Neural cell (in vitro differentiated cells): Measurements from ENCODE around the gene SIK3.

Source experiments
- EP300 ChIP-seq: fragments of 450-650 bp; conservative IDR thresholded peaks from 2 replicates; pipeline ENCODE4 v1.6.1; 2014; ENCODE audit warnings: antibody characterized with exemption, mild to moderate bottlenecking, moderate library complexity; ENCODE audit not compliant: poor library complexity, severe bottlenecking
- EZH2 ChIP-seq: fragments of 200-600, 300-800 bp; shearing (Covaris generic), sonication (generic); IDR thresholded peaks from 2 replicates; pipeline ENCODE4 v1.6.1; 2014; ENCODE audit warnings: antibody characterized with exemption, low read length, borderline replicate concordance, mild to moderate bottlenecking; ENCODE audit not compliant: insufficient read depth, poor library complexity, severe bottlenecking
- MXI1 ChIP-seq: fragments of 450-650 bp; conservative IDR thresholded peaks from 2 replicates; pipeline ENCODE4 v1.6.1; 2014; ENCODE audit warnings: antibody characterized with exemption, mild to moderate bottlenecking; ENCODE audit not compliant: poor library complexity, severe bottlenecking
- POLR2AphosphoS5 ChIP-seq: IDR thresholded peaks from 2 replicates; pipeline ENCODE4 v1.6.1; 2012
- RAD21 ChIP-seq: fragments of 450-650 bp; conservative IDR thresholded peaks from 2 replicates; pipeline ENCODE4 v1.6.1; 2014; ENCODE audit warnings: antibody characterized with exemption, mild to moderate bottlenecking, moderate library complexity
- REST ChIP-seq: IDR thresholded peaks from 2 replicates; pipeline ENCODE4 v1.6.1; 2012; ENCODE audit warnings: borderline replicate concordance
- TAF1 ChIP-seq: IDR thresholded peaks from 2 replicates; pipeline ENCODE4 v1.6.1; 2012; ENCODE audit warnings: low read depth
- TF ChIP-seq, protein P1 (sequence below): fragments of 450-650 bp; IDR thresholded peaks from 2 replicates; pipeline ENCODE4 v1.5.1; 2014; ENCODE audit warnings: antibody characterized with exemption, mild to moderate bottlenecking, moderate library complexity; ENCODE audit not compliant: poor library complexity, severe bottlenecking

- TF ChIP-seq, protein P1, sequence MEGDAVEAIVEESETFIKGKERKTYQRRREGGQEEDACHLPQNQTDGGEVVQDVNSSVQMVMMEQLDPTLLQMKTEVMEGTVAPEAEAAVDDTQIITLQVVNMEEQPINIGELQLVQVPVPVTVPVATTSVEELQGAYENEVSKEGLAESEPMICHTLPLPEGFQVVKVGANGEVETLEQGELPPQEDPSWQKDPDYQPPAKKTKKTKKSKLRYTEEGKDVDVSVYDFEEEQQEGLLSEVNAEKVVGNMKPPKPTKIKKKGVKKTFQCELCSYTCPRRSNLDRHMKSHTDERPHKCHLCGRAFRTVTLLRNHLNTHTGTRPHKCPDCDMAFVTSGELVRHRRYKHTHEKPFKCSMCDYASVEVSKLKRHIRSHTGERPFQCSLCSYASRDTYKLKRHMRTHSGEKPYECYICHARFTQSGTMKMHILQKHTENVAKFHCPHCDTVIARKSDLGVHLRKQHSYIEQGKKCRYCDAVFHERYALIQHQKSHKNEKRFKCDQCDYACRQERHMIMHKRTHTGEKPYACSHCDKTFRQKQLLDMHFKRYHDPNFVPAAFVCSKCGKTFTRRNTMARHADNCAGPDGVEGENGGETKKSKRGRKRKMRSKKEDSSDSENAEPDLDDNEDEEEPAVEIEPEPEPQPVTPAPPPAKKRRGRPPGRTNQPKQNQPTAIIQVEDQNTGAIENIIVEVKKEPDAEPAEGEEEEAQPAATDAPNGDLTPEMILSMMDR = no peak
- TF ChIP-seq POLR2AphosphoS5 (no peak), EP300 (no peak), EZH2 (no peak), RAD21 (no peak), TAF1 (no peak), REST (no peak), MXI1 (no peak)
These were observed 116.9 kb downstream of the SIK3 start for GRCh38 chr11:116981266-116981885.
